Lower lobe of right lung (tissue), 2 donors: Measurements from ENCODE around the gene ITPR1. TPM values are rescaled to one million over a fixed set of nuclear protein-coding genes. Genes with fewer than 3 reads are reported as not detected.

Experiments
- ATAC-seq, 2 donors: fragments of 200-7000 bp; cut with Tn5 transposase; one replicate each; pipeline ENCODE4 v1.9.1; 2020 to 2022; ENCODE audit warnings: mild to moderate bottlenecking in 2 of 2, moderate library complexity in 2 of 2
- DNase-seq: peaks from one replicate; pipeline ENCODE4 v3.0.0-alpha.2; 2020
- H3K27ac ChIP-seq: fragments of 200-600 bp; one replicate; pipeline ENCODE4 v1.8.0; 2022
- H3K27me3 ChIP-seq: fragments of 200-600 bp; one replicate; pipeline ENCODE4 v1.8.0; 2022; ENCODE audit warnings: low read depth
- H3K36me3 ChIP-seq: fragments of 200-600 bp; one replicate; pipeline ENCODE4 v1.8.0; 2022; ENCODE audit warnings: mild to moderate bottlenecking
- H3K4me1 ChIP-seq: fragments of 200-600 bp; one replicate; pipeline ENCODE4 v1.8.0; 2022
- H3K4me3 ChIP-seq: fragments of 200-600 bp; one replicate; pipeline ENCODE4 v1.8.0; 2022; ENCODE audit warnings: mild to moderate bottlenecking
- H3K9me3 ChIP-seq: fragments of 200-600 bp; one replicate; pipeline ENCODE4 v1.8.0; 2022
- intact Hi-C: fragments of 100-400 bp; cut with DNase I; formaldehyde crosslinking; loops from one replicate; pipeline ENCODE4 v1.11.0; 2022
- total RNA-seq: library from RNA; stranded (reverse); fragmentation: NEBNext Ultra II Directional; extraction: Animal tissue kit (Norgen Biotek cat#: 25700); gene quantifications from one replicate; pipeline ENCODE4 v1.2.1, GENCODE V29; 2021
- TF ChIP-seq, protein P1 (sequence below): fragments of 200-600 bp; IDR thresholded peaks from one replicate; pipeline ENCODE4 v1.8.0; 2022; ENCODE audit warnings: antibody characterized with exemption, mild to moderate bottlenecking
- donor health status: DM: no; HTN: yes; CAD: no; lungs with severe emphysema.

The ITPR1 gene
- total RNA-seq, 1 donor from 2014 or later = 69.1 TPM

DNA sequence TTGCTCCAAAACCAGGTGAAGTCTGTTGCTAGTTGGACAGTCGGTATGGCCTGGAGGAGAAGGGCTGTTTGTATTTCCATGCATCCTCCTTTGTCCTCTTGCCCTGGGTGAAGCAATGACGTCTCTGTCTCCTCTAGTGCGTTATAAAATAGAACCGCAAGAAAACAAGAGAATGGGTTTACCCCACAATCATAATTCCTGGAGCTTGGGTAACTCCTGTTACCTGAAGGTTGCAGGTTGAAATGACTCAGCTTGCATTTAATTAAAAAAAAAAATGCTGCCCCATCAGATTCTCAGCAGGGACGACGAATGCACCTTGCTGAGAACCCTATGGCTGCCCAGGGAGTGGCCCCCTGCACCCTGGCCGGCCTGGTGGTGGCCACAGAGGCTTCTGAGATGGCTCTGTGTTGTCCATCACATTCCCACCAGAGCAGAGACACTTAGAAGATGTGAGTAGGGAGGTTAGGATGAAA is 257.9 kb downstream of the ITPR1 start:
- ATAC-seq = peak in 1 of 2 donors; percentile 40
- Histone ChIP-seq H3K4me1 (peaks cover 30% of the 10 kb centered on the region), H3K27me3 (no peaks in the 10 kb centered on the region), H3K27ac (peak overlapping the region; percentile 72), H3K4me3 (no peak overlapping the region), H3K9me3 (no peaks in the 10 kb centered on the region), H3K36me3 (no peaks in the 10 kb centered on the region)
- DNase-seq = no peak
- intact Hi-C loops = no loop called here
- TF ChIP-seq, protein P1, sequence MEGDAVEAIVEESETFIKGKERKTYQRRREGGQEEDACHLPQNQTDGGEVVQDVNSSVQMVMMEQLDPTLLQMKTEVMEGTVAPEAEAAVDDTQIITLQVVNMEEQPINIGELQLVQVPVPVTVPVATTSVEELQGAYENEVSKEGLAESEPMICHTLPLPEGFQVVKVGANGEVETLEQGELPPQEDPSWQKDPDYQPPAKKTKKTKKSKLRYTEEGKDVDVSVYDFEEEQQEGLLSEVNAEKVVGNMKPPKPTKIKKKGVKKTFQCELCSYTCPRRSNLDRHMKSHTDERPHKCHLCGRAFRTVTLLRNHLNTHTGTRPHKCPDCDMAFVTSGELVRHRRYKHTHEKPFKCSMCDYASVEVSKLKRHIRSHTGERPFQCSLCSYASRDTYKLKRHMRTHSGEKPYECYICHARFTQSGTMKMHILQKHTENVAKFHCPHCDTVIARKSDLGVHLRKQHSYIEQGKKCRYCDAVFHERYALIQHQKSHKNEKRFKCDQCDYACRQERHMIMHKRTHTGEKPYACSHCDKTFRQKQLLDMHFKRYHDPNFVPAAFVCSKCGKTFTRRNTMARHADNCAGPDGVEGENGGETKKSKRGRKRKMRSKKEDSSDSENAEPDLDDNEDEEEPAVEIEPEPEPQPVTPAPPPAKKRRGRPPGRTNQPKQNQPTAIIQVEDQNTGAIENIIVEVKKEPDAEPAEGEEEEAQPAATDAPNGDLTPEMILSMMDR = no peak

DNA sequence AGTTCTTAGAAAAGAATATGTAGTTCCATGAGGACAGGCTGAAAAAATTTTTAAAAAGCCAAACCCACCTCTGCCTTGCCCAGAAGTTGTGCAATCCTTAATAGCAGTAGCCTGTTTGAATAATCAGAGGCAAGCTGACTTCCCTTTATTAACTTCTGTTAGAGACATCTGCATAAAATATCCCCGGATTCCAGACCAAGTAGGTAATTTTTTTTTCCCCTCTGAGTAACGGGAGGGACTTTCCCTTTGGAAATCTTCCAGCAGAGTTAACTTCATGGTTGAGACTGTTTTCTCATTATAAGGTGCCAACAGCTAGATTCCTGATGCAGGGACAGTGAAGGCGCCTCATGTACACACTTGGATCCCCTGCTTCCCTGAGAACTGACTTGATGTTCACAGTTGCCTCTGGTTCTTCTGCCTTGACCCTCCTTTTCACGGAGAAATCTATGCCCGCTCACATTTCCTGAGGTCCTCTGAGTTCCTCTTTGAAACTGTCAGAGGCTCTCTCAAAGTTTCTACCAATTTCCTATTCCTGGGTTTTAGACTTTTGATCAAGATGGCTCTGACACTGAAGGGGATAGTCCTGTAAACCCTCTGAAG is 258.5 kb downstream of the ITPR1 start:
- no peak for DNase-seq
- ATAC-seq = peak; percentile 67 to 82
- intact Hi-C loops = no loop called here
- H3K4me3 ChIP-seq = no peak overlapping the region
- H3K9me3 ChIP-seq = no peaks in the 10 kb centered on the region
- TF ChIP-seq, protein P1 = no peak
- peak overlapping the region; percentile 72 for H3K27ac ChIP-seq
- H3K36me3 ChIP-seq = no peaks in the 10 kb centered on the region
- H3K27me3 ChIP-seq = no peaks in the 10 kb centered on the region
- H3K4me1 ChIP-seq = peaks cover 30% of the 10 kb centered on the region

DNA sequence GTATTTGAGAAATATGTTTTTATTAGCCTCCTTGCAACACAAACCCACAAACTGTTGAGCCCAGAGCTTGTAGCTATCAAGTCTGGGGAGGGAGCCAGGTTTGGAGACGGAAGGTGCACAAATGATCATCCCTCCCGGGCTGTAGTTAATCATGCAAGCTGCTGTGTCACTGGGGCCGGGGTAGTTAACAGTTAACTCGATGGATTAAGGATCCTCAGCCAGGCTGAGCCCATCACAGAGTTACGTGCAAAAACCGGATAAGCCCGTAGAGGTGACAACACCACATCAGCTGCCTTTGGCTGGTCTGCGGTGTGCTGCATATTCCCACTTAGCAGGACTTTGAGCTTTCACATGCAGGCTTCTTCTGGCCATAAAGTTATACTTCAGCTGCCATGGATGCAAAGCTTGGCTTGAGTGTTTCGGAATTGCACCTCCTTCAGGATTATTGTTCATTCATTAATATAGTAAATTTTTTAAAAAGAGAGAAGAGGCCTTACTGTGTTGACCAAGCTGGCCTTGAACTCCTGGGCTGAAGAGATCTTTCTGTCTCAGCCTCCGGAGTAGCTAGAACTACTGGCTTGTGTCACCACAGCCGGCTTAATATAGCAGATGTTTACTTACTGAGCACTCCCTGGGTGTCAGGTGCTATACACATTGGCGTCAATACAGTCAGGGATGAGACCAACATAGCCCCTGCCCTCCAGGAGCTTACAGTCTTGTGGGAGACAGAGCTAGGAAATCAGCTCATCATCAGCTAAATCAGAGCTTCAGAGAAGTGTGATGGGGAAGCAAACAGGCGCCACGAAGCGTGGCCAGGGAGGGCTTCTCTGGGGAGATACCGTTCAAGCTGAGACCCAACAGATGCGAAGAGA is 259.3 kb downstream of the ITPR1 start:
- no peak for ATAC-seq
- H3K27ac ChIP-seq = no peak overlapping the region

GRCh38 chr3:4753073-4753691 is 260.0 kb downstream of the ITPR1 start:
- no peaks in the 10 kb centered on the region for H3K27me3 ChIP-seq
- H3K4me3 ChIP-seq = no peak overlapping the region
- TF ChIP-seq, protein P1 = no peak
- DNase-seq = no peak
- no peak for ATAC-seq
- intact Hi-C loops = no loop called here
- peaks cover under 1% of the 10 kb centered on the region for H3K36me3 ChIP-seq
- H3K4me1 ChIP-seq = peaks cover 30% of the 10 kb centered on the region
- H3K9me3 ChIP-seq = no peaks in the 10 kb centered on the region
- no peak overlapping the region for H3K27ac ChIP-seq

More for the DNA sequence above, 259.3 kb downstream of the ITPR1 start:
- TF ChIP-seq, protein P1 = no peak
- no peak for DNase-seq
- Histone ChIP-seq H3K4me3 (no peak overlapping the region), H3K27me3 (no peaks in the 10 kb centered on the region), H3K4me1 (peaks cover 30% of the 10 kb centered on the region), H3K36me3 (no peaks in the 10 kb centered on the region), H3K9me3 (no peaks in the 10 kb centered on the region)
- intact Hi-C loops = no loop called here

DNA sequence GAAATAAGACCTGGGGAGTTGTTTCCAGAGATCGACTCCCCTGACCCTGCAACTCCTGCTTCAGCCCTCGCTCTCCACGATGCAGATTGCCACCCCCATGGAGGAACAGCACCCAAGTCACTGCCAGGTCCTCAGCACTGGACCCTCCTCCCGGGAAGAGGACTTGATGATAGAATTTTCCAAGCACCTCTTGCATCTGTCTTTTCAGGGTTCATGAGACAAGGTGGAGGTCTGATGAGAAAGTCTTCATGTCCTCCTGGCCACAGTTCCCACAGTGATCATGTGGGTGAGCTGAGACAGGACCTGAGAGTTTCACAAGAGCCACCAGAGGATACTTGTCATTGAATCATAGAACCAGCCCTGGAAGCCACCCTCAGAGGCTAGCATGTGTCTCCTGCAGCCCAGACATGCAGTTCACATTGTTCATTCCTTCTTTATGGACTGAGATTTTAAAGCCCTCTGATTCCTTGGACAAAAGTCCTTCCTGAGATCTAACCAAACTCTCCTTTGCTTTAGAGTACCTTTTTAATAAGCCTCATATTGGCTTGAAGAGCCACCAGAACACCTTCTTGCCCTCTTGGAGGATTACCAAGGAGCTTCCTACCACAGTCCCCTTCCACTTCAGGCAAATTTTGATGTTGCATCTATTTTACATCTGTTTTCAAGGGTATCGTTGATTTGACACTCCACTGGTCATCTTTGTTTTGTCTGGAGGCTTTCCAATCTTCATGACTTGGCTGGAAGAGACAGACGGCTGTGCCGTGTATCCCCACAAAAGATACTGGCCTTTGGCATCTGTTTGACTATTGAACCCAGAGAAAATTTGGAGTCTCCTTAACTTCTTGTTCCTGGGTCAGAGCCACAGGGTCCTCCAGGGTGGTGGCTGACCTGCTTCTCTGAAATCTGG is 261.3 kb downstream of the ITPR1 start:
- Histone ChIP-seq H3K4me3 (no peak overlapping the region), H3K27ac (no peak overlapping the region), H3K9me3 (no peaks in the 10 kb centered on the region), H3K4me1 (peaks cover 35% of the 10 kb centered on the region), H3K36me3 (peaks cover 3% of the 10 kb centered on the region), H3K27me3 (no peaks in the 10 kb centered on the region)
- DNase-seq = no peak
- intact Hi-C loops = no loop called here
- TF ChIP-seq, protein P1 = no peak
- no peak for ATAC-seq
